Measurements from ENCODE around the gene SLC4A4.
A peak's percentile ranks its signal among the peaks of the same experiment; 100 is the strongest.

Gene SLC4A4

GRCh38 chr4:71338846-71339593 lies at the start of gene SLC4A4:
TSS of gene SLC4A4 (plus strand) at chr4:71339020.
- DNase-seq, result peak; percentile 94

DNA sequence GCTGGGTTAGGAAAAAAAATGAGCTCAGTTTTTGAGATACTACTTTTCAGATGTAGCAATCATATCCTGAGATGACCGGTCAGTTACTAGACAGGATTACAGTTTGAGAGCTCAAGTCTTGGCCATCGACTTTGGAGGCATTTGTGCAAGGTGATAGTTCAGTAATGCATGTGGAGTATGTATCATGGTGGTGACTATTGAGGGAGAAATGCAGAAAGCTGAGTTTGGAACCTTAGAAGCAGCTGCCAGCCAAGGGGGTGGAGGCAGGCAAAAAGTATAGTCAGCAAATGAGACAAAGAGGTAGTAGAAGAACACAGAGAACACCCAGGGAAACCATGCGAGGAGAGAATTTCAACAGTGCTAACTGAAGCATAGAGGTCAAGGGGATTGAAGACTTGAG lies 48.7 kb upstream of the SLC4A4 start:
- no peak for DNase-seq

DNA sequence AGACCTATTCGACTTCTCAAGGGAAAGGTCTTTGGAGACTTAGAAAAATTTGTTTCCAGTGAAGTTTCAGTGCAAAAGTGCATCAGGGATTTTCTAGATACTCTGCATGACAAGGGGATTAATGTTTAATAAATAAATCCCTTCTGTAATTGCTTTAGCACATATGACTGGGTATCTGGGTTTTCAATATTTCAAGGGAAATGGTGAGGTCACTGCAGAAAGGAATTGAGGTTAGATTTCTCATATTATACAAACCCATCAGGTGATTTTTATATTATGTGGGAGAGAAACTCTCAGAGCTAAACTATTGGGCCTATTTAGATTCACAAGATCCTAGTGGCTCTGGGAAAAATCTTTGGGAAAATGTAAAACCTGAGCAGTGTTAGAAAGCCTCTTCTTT lies 48.3 kb upstream of the SLC4A4 start:
- no peak for DNase-seq

- no peak for DNase-seq
Measured at GRCh38 chr4:71292228-71292627, 46.6 kb upstream of the SLC4A4 start.

DNA sequence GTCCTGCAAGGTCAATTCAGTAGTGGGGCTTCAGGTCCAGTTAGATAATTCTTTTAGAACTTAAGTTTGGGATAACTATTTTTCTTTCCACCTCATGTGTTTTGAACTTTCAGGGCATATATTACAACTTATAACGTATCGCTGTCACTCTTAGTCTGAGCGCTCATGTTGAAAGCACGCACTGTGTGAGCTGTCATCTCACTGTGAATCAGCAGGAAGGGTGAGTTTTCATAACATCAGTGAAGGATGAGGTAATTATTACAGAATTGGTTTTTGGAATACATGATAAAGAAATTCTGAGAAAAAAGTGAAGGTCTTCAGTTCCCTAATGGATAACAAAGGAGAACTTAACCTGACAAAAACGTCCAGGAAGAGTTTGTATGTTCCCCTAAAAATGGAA lies 45.1 kb upstream of the SLC4A4 start:
- DNase-seq, result no peak

DNA sequence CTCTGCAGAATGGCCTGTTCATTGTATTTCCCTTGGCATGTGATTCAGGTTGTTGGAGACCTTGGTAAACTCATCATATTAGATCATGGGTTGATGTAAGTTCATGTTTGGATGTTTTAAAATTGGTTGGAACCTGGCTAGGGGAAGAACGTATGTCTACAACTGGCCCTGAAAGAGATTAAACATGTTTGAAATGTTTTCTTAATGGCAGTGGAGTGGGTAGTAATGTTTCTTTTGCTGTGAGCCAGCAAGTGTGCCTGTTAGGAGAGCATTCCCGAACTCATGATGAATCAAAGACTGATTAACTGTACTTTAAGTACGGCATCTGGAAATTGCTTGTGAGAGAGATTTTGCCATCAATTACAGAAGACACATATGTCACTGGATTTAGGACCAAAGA lies 44.5 kb upstream of the SLC4A4 start:
- no peak for DNase-seq

GRCh38 chr4:71296945-71297344 lies 41.9 kb upstream of the SLC4A4 start:
- DNase-seq, result no peak

GRCh38 chr4:71300362-71300761 lies 38.5 kb upstream of the SLC4A4 start:
- DNase-seq, result no peak

- no peak for DNase-seq
Measured at GRCh38 chr4:71300964-71301363, 37.9 kb upstream of the SLC4A4 start.

DNA sequence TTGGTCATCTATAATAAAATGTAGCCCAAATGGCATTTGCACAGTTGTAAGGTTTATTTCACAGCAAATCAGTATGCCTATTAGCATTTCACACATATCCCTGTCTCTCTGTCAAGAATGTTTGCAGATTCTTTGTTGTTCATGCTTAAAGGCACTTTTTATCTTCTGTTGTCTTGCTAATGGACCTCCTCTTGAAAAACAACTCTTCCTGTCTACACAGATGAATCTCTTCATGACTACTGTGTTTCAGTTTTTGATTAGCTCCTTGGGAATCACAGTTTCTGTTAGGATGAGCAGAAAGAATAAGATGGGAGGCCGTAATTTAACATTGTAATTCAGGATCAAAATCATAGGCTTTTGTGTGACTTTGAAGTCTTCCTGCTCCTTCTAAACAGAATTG lies 35.5 kb upstream of the SLC4A4 start:
- DNase-seq, result no peak

DNA sequence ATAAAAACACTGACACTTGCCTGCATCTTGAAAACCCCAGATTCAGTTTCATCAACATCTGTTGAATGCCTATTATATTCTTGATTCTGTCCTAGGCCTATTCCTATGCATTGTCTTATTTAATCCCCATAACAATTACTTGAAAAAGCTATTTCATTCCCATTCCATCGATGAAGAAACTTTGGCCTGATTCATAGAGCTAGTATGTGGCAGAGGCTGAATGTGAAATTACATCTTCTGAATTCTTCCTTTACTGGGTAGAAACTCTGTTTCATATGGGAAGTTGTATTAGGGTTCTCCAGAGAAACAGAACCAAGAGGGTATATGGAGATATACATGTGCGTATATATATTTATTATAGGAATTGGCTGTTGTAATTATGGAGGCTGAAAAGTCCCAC lies 35.0 kb upstream of the SLC4A4 start:
- no peak for DNase-seq

- no peak for DNase-seq
Measured at GRCh38 chr4:71304289-71304850, 34.5 kb upstream of the SLC4A4 start.

DNA sequence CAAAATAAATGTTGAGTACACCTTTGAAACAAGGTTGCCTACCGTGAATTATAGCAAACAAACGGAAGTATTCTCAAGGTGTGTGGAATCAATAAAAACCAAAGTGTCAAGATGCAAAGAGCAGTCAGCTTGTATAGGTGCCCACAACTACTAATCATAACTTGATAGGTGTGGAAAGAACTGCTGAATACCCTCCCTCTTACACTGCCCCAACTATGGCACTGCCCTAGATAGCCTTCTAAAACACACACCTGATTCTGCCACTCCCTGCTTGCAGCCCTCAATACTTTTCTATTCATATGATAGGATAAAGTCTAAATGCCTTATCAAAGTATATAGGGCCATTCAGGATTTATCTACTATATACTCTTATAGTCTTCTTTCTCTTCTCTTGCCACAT lies 31.1 kb upstream of the SLC4A4 start:
- DNase-seq, result no peak

GRCh38 chr4:71322425-71322824 lies 16.4 kb upstream of the SLC4A4 start:
- no peak for DNase-seq

GRCh38 chr4:71333368-71333767 lies 5.5 kb upstream of the SLC4A4 start:
- no peak for DNase-seq

DNA sequence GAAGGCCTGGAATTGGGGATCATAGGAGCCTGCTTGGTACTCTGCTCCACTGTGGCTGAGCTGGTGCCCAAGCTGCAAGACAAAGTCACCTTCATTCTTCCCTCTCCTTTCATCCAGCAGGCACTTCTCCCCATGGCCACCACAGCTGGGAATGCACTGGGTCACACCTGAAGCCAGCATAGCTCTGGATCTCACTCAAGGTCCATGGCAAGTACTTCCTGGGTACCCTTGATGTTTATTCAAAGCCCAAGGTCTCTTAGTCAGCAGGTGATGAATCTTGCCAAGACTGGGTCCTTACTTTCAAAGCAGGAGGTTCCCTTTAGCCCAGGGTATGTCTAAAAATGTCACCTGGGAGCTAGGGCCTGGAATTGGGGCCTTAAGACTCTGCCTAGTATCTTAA lies 4.9 kb upstream of the SLC4A4 start:
- no peak for DNase-seq

- no peak for DNase-seq
Measured at GRCh38 chr4:71334465-71334882, 4.3 kb upstream of the SLC4A4 start.

- DNase-seq, result no peak
Measured at GRCh38 chr4:71343670-71344466, 5.0 kb downstream of the SLC4A4 start.

- DNase-seq, result no peak
Measured at GRCh38 chr4:71346710-71347109, 7.9 kb downstream of the SLC4A4 start.

- no peak for DNase-seq
Measured at GRCh38 chr4:71348586-71348985, 9.8 kb downstream of the SLC4A4 start.

- DNase-seq, result no peak
Measured at GRCh38 chr4:71355045-71355444, 16.2 kb downstream of the SLC4A4 start.

DNA sequence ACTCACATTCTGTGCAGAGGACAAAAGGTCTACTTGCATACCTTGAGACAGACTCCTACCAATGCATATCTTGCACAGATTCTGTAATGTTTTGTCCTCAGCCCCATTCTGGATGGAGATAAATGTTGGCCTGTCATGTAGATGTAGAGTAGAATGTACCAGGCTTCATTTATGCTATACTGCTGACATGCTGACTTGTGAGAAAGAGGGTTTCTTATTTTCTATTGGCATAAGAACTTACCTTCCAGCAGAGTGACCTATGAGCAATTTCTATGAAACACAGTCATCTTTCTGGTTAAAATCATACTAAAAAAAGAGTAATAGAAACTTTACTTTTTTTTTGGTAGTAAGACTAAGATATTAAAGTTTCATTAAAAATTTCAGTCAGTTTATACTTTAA lies 17.2 kb downstream of the SLC4A4 start:
- DNase-seq, result no peak

GRCh38 chr4:71356924-71357663 lies 18.3 kb downstream of the SLC4A4 start:
- DNase-seq, result no peak

Measured in MV-4-11 (cell line).